Lung (tissue), 12 donors: ENCODE results near the gene UBL3. TPM values are rescaled to one million over a fixed set of nuclear protein-coding genes. Genes with fewer than 3 reads are reported as not detected.
A peak's percentile ranks its signal among the peaks of the same experiment; 100 is the strongest.

Source experiments
- ATAC-seq: fragments of 200-7000 bp; cut with Tn5 transposase; one replicate; pipeline ENCODE4 v1.9.1; 2020; ENCODE audit warnings: moderate number of reproducible peaks; ENCODE audit not compliant: insufficient read depth, low FRiP score
- DNase-seq, 3 donors: peaks; one replicate each; pipeline ENCODE4 v3.0.0-alpha.2; 2013 to 2017
- H3K27ac ChIP-seq, 2 donors: one replicate each; pipeline ENCODE4 v1.5.1; 2013; ENCODE audit warnings: mild to moderate bottlenecking in 2 of 2, moderate library complexity in 2 of 2, control low read depth in 1 of 2, inconsistent platforms in 1 of 2, low read depth in 1 of 2, low read length in 1 of 2
- H3K27me3 ChIP-seq, 3 donors: one replicate each; pipeline ENCODE4 v1.5.1; 2013; ENCODE audit warnings: low read length in 2 of 3; ENCODE audit not compliant: control insufficient read depth in 3 of 3, insufficient read depth in 3 of 3
- H3K36me3 ChIP-seq, 4 donors: one replicate each; pipeline ENCODE4 v1.5.1; 2013; ENCODE audit warnings: low read length in 4 of 4, mild to moderate bottlenecking in 1 of 4, moderate library complexity in 1 of 4; ENCODE audit not compliant: control insufficient read depth in 4 of 4, insufficient read depth in 4 of 4
- H3K4me1 ChIP-seq, 5 donors: one replicate each; pipeline ENCODE4 v1.5.1; 2013; ENCODE audit warnings: low read length in 5 of 5, mild to moderate bottlenecking in 2 of 5, moderate library complexity in 1 of 5; ENCODE audit not compliant: control insufficient read depth in 5 of 5, insufficient read depth in 5 of 5
- H3K4me3 ChIP-seq: one replicate; pipeline ENCODE4 v1.5.1; 2013; ENCODE audit warnings: mild to moderate bottlenecking, control low read depth, moderate library complexity
- H3K9ac ChIP-seq, 2 donors: one replicate each; pipeline ENCODE4 v1.5.1; 2013; ENCODE audit warnings: low read length in 2 of 2, control low read depth in 1 of 2; ENCODE audit not compliant: insufficient read depth in 1 of 2
- H3K9me3 ChIP-seq, 4 donors: one replicate each; pipeline ENCODE4 v1.5.1; 2013; ENCODE audit warnings: low read length in 3 of 4, mild to moderate bottlenecking in 1 of 4, moderate library complexity in 1 of 4; ENCODE audit not compliant: control insufficient read depth in 4 of 4, insufficient read depth in 3 of 4
- WGBS, 2 donors: extraction: QIAGEN DNeasy Blood & Tissue Kit; methylation state at CpG; one replicate each; pipeline ENCODE4 v1.1.7; 2013; 5-methylcytosine and 5-hydroxymethylcytosine counted together
- polyA plus RNA-seq, 2 donors: library from polyadenylated mRNA; stranded (reverse); fragments of 200-250 nt; gene quantifications; one replicate each; pipeline ENCODE4 v1.2.1, GENCODE V29; 2013
- total RNA-seq, 2 donors: library from RNA; depleted of rRNA in 1 of 2; stranded (reverse); fragments of >200 nt in 1 of 2; gene quantifications; one replicate each; pipeline ENCODE4 v1.2.1, GENCODE V29; 2014 to 2021
- TF ChIP-seq, protein P1 (sequence below): IDR thresholded peaks from 2 replicates; pipeline ENCODE4 v1.5.1; 2012; ENCODE audit warnings: mild to moderate bottlenecking; ENCODE audit errors: control extremely low read depth, extremely low read depth
- donor health status: control.
- donor health status: control.
- donor health status: Bipolar disorder and iron deficiency.
- donor health status: healthy.
- donor health status: DM: yes; HTN: yes; CAD: no.

UBL3 gene
- total and polyA plus RNA-seq, 4 donors, result 19.6 to 58.2 (median 33.7) TPM

DNA sequence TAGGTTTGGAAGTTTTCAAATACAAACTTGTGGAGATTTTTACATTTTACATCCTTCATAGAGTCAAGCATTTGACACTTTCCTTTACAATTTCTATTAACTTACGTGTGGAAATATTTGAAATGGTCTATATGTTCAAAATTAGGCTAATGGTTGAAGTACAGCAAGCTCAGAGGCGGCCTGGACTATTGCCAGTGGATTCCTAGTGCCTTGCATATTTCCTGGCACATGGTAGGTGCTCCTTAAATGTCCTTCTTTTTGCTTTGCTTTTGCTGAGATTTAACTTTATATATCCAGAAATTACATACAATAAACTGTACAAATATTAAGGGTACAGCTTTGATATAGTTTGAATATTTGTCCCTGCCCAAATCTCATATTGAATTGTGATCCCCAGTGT, 93.9 kb downstream of the UBL3 start:
- H3K4me1 ChIP-seq, result no peaks in the 10 kb centered on the region
- TF ChIP-seq, protein P1, sequence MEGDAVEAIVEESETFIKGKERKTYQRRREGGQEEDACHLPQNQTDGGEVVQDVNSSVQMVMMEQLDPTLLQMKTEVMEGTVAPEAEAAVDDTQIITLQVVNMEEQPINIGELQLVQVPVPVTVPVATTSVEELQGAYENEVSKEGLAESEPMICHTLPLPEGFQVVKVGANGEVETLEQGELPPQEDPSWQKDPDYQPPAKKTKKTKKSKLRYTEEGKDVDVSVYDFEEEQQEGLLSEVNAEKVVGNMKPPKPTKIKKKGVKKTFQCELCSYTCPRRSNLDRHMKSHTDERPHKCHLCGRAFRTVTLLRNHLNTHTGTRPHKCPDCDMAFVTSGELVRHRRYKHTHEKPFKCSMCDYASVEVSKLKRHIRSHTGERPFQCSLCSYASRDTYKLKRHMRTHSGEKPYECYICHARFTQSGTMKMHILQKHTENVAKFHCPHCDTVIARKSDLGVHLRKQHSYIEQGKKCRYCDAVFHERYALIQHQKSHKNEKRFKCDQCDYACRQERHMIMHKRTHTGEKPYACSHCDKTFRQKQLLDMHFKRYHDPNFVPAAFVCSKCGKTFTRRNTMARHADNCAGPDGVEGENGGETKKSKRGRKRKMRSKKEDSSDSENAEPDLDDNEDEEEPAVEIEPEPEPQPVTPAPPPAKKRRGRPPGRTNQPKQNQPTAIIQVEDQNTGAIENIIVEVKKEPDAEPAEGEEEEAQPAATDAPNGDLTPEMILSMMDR, result no peak
- H3K9ac ChIP-seq, result no peak overlapping the region
- DNase-seq, result peak in 2 of 3 donors; percentile 33 to 46
- 77 to 94% methylated on average over 2 of the region's 2 CpGs for WGBS, 2 donors
- H3K27me3 ChIP-seq, result no peaks in the 10 kb centered on the region
- H3K36me3 ChIP-seq, result no peaks in the 10 kb centered on the region
- H3K9me3 ChIP-seq, result peaks cover 0 to 2% (median 0%) of the 10 kb centered on the region in 4 donors
- H3K4me3 ChIP-seq, result no peak overlapping the region
- H3K27ac ChIP-seq, result no peak overlapping the region
- ATAC-seq, result no peak

DNA sequence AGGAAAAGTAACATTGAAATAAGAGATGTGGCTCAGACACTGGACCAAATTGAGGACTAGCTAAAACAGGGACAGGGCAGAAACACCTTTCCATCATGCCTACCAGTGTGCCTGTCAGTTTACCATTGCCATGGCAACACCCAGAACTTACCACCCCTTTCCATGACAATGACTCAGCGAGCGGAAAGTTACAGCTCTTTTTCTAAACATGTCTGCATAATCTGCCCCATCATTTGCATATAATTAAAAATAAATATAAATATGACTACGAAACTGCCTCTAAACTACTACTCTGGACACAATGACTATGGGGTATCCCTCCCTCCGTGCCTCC, 96.0 kb downstream of the UBL3 start:
- Histone ChIP-seq H3K4me3 (no peak overlapping the region), H3K9me3 (no peaks in the 10 kb centered on the region), H3K9ac (no peak overlapping the region), H3K27me3 (no peaks in the 10 kb centered on the region), H3K36me3 (no peaks in the 10 kb centered on the region), H3K27ac (no peak overlapping the region), H3K4me1 (no peaks in the 10 kb centered on the region)
- 92 to 93% methylated on average over 4 of the region's 4 CpGs for WGBS, 2 donors
- TF ChIP-seq, protein P1, result no peak
- no peak for ATAC-seq
- no peak for DNase-seq

DNA sequence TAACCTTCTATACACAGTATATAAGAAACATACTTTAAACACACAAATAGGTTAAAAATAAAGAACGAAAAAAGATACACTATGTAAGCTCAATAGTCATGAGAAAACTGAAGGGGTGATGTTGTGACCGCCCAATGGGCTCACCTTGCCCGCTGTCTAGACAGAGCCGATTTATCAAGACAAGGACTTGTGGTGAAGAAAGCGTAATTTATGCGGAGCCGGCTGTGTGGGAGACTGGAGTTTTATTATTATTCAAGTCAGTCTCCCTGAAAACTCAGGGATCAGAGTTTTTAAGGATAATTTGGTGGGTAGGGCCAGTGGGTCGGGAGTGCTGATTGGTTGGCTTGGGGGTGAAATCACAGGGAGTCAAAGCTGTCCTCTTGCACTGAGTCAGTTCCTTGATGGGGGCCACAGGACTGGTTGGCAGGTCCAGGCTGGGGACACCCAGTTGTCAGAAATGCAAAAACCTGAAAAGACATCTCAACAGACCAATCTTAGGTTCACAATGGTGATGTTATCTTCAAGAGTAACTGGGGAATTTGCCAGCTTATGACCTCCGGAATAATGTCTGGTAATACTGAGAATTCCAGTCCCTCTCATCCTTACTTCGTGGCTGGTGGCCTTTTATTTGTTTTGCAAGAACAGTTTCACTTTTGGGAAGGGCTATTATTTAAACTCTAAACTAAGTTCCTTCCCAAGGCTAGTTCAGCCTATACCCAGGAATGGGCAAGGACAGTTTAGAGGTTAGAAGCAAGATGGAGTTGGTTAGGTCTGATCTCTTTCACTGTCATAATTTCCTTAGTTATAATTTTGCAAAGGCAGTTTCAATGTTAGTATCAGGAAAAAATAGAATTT, 96.6 kb downstream of the UBL3 start:
- no peaks in the 10 kb centered on the region for H3K36me3 ChIP-seq
- no peaks in the 10 kb centered on the region for H3K9me3 ChIP-seq
- H3K4me1 ChIP-seq, result no peaks in the 10 kb centered on the region
- H3K27me3 ChIP-seq, result no peaks in the 10 kb centered on the region
- DNase-seq (no peak), ATAC-seq (no peak)
- no peak overlapping the region for H3K4me3 ChIP-seq
- no peak overlapping the region for H3K9ac ChIP-seq
- 76 to 80% methylated on average over 10 of the region's 10 CpGs for WGBS, 2 donors
- H3K27ac ChIP-seq, result no peak overlapping the region
- TF ChIP-seq, protein P1, result no peak
